Erythroblast (primary cell): ENCODE measurements around the gene PARP2.

Source experiments
- GATA1 ChIP-seq: IDR thresholded peaks from 2 replicates; pipeline ENCODE4 v1.6.1; 2011; ENCODE audit warnings: low read depth, mild to moderate bottlenecking, control low read depth, low read length, moderate library complexity
- POLR2A ChIP-seq: IDR thresholded peaks from 2 replicates; pipeline ENCODE4 v1.6.1; 2011; ENCODE audit warnings: mild to moderate bottlenecking, low read length

DNA sequence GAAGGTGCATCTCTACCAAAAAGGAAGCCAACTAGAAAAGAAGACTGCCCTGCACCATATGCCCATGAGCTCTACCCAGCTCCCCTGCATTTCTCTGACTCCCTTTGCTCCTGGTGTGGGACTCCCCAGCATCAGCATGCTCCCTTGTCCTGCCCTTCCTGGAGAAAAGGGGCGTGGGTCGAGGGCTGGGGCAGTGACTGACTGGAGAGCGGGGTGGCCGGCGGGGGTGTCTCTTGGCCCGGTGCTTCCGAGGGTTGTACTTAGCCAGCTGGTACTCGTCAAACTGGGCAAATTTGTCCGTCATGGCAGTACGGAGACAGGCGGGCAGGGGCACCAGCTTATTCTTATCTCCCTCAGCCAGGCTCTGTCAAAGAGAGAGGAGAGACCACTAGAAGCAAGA is 60.1 kb downstream of the PARP2 start:
- no peak for TF ChIP-seq POLR2A
- no peak for TF ChIP-seq GATA1
